Thoracic aorta (tissue), 2 donors: ENCODE results near the gene ATRIP. TPM values are rescaled to one million over a fixed set of nuclear protein-coding genes. Genes with fewer than 3 reads are reported as not detected.

Experiments
- ATAC-seq: fragments of 150-250 bp; one replicate; pipeline ENCODE4 v1.8.0; 2017; ENCODE audit warnings: low read depth; ENCODE audit not compliant: insufficient number of reproducible peaks, low FRiP score
- DNase-seq: peaks from one replicate; pipeline ENCODE4 v3.0.0-alpha.2; 2020; ENCODE audit warnings: low spot score
- H3K27ac ChIP-seq, 2 donors: fragments of 200-600 bp; sonication (generic); 1 replicate in 1 of 2; 2 replicates in 1 of 2; pipeline ENCODE4 v1.5.1; 2016; ENCODE audit warnings: mild to moderate bottlenecking in 2 of 2, moderate library complexity in 2 of 2
- H3K27me3 ChIP-seq: fragments of 200-600 bp; sonication (generic); replicated peaks from 2 replicates; pipeline ENCODE4 v1.6.0; 2016; ENCODE audit warnings: mild to moderate bottlenecking; ENCODE audit not compliant: insufficient read depth
- H3K36me3 ChIP-seq: fragments of 200-600 bp; sonication (generic); one replicate; pipeline ENCODE4 v1.5.1; 2016
- H3K4me1 ChIP-seq, 2 donors: fragments of 200-600 bp; sonication (generic); 1 replicate in 1 of 2; 2 replicates in 1 of 2; pipeline versions ENCODE4 v1.5.1 to v1.6.0; 2016; ENCODE audit warnings: low read depth in 2 of 2, mild to moderate bottlenecking in 1 of 2; ENCODE audit not compliant: control insufficient read depth in 1 of 2
- H3K4me3 ChIP-seq: fragments of 200-600 bp; sonication (generic); 2 replicates; pipeline ENCODE4 v1.5.1; 2016; ENCODE audit warnings: mild to moderate bottlenecking
- H3K9me3 ChIP-seq: fragments of 200-600 bp; sonication (generic); 2 replicates; pipeline ENCODE4 v1.5.1; 2016
- total RNA-seq, 2 donors: library from RNA; depleted of rRNA; stranded (reverse); fragments of >200 nt; gene quantifications; one replicate each; pipeline versions ENCODE4 v1.1.0 to v1.2.3, GENCODE V29; 2016
- TF ChIP-seq, protein P1 (sequence below): fragments of 200-600 bp; sonication (generic); IDR thresholded peaks from one replicate; pipeline ENCODE4 v1.5.1; 2019; ENCODE audit warnings: antibody characterized with exemption

The ATRIP gene
- total RNA-seq, 2 donors from 2014 or later, result 4.0 to 8.3 TPM

- Histone ChIP-seq H3K9me3 (no peaks in the 10 kb centered on the region), H3K36me3 (peaks cover 47% of the 10 kb centered on the region), H3K27me3 (no peaks in the 10 kb centered on the region), H3K4me3 (no peak overlapping the region), H3K27ac (peak overlapping the region in 1 of 2 donors; percentile 21), H3K4me1 (peaks cover 26 to 58% of the 10 kb centered on the region in 2 donors)
- DNase-seq, result no peak
- TF ChIP-seq, protein P1, sequence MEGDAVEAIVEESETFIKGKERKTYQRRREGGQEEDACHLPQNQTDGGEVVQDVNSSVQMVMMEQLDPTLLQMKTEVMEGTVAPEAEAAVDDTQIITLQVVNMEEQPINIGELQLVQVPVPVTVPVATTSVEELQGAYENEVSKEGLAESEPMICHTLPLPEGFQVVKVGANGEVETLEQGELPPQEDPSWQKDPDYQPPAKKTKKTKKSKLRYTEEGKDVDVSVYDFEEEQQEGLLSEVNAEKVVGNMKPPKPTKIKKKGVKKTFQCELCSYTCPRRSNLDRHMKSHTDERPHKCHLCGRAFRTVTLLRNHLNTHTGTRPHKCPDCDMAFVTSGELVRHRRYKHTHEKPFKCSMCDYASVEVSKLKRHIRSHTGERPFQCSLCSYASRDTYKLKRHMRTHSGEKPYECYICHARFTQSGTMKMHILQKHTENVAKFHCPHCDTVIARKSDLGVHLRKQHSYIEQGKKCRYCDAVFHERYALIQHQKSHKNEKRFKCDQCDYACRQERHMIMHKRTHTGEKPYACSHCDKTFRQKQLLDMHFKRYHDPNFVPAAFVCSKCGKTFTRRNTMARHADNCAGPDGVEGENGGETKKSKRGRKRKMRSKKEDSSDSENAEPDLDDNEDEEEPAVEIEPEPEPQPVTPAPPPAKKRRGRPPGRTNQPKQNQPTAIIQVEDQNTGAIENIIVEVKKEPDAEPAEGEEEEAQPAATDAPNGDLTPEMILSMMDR, result no peak
- no peak for ATAC-seq
These were observed 24.3 kb upstream of the ATRIP start for GRCh38 chr3:48422272-48422671.

DNA sequence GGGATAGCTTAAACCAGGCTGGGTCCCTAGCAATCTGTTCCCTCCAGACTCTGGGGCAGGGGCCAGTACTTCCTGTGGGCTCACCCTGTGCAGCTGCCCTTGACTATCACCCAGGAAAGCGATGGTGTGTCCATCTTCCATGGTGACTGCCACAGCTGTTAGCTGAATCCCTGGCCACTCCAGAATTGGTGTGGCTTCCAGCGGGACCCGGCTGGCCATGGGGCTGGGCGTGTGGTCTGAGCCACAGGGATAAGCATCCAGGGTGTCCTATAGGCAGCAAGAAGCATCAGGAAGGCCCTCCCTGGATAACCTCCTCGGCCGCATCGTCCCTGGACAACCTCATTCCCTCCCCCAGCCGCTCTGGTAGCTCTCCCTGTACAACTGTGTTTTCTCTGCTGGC lies 23.9 kb upstream of the ATRIP start:
- H3K36me3 ChIP-seq, result peaks cover 42% of the 10 kb centered on the region
- H3K9me3 ChIP-seq, result no peaks in the 10 kb centered on the region
- no peak overlapping the region for H3K27ac ChIP-seq
- H3K4me3 ChIP-seq, result no peak overlapping the region
- peaks cover 29 to 62% of the 10 kb centered on the region in 2 donors for H3K4me1 ChIP-seq
- TF ChIP-seq, protein P1, result no peak
- ATAC-seq, result no peak
- H3K27me3 ChIP-seq, result no peaks in the 10 kb centered on the region
- no peak for DNase-seq

DNA sequence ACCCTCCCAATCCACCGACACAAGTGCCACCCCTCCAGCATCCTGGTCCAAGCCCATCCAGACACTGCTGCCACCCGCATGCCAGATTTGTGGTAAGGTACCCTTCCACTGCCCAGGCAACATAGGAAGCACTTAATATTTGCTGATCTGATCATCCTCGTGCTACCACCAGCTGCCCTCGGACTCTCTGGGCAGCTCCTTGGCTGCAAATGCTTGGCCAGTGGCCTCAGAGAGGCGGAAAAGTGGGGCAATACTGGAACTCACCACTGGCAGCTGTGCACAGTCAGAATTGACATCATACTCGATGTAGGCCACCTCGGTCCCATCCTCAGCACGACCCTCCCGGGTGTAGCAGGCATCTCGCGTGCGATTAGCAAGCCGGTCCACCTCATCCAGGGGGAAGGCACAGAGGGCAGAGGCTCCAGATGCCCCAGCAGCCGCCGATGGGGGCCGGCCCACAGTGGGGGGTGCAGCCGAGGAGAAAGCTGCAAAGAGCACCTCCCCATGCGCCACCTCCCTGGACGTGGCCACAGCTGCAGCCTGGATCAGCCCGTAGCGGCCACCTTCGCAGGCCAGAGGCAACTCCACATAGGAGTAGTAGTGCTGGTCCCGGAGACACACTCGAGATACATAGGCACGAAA lies 23.2 kb upstream of the ATRIP start:
- ATAC-seq, result no peak
- TF ChIP-seq, protein P1, result no peak
- no peaks in the 10 kb centered on the region for H3K9me3 ChIP-seq
- no peaks in the 10 kb centered on the region for H3K27me3 ChIP-seq
- peaks cover 34 to 69% of the 10 kb centered on the region in 2 donors for H3K4me1 ChIP-seq
- peak overlapping the region in 1 of 2 donors; percentile 15 for H3K27ac ChIP-seq
- H3K4me3 ChIP-seq, result no peak overlapping the region
- DNase-seq, result no peak
- peaks cover 36% of the 10 kb centered on the region for H3K36me3 ChIP-seq

DNA sequence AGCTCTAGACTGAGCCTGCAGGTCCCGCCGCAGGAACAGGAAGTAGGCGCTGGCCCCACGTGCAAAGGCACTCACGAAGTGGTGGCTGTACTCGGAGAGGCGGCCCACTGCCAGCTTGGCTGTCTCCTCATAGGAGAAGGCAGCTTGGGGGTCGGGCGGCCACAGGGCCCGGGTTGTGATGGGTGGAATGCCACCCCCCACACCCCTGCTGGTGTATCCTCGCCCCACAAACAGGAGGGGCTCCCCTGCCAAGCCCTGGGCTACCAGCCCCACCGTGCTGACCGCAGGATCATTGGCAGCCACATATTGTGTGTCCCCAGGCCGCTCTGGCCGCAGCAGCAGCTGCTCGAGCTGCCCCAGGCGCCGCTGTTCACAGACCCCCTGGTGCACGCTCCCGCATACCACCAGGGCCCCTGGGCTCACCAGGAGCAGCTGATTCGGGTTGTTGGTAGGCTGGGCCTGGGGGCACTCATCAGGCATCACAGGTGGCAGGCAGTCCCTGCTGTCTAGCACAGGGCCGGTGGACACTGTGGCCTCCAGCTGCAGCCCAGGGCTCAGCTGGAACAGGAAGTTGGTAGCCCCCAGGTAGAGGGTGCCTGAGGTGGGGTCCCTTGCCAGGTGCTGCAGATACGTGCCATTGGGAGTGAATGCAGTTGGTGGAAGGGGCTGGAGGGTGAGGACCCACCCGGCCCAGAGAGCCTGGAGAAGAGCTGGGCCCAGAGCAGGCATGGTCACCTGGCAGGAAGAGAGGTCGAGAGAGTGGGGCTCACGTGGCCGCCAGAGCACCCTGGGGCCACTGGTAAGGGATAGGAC lies 22.4 kb upstream of the ATRIP start:
- peaks cover 35 to 69% of the 10 kb centered on the region in 2 donors for H3K4me1 ChIP-seq
- ATAC-seq (no peak), DNase-seq (no peak)
- peak overlapping the region in 1 of 2 donors; percentile 15 for H3K27ac ChIP-seq
- H3K36me3 ChIP-seq, result peaks cover 28% of the 10 kb centered on the region
- H3K4me3 ChIP-seq, result no peak overlapping the region
- no peaks in the 10 kb centered on the region for H3K9me3 ChIP-seq
- TF ChIP-seq, protein P1, result no peak
- H3K27me3 ChIP-seq, result no peaks in the 10 kb centered on the region

GRCh38 chr3:48425281-48425812 lies 21.2 kb upstream of the ATRIP start:
- H3K27me3 ChIP-seq, result no peaks in the 10 kb centered on the region
- H3K27ac ChIP-seq, result peak overlapping the region; percentile 93 to 96
- peaks cover 19% of the 10 kb centered on the region for H3K36me3 ChIP-seq
- H3K4me1 ChIP-seq, result peaks cover 37 to 76% of the 10 kb centered on the region in 2 donors
- TF ChIP-seq, protein P1, result no peak
- H3K9me3 ChIP-seq, result no peaks in the 10 kb centered on the region
- no peak for DNase-seq
- ATAC-seq, result no peak
- H3K4me3 ChIP-seq, result peak overlapping the region; percentile 88
